H1 (cell line): ENCODE results near the gene FHIP1B. TPM values are rescaled to one million over a fixed set of nuclear protein-coding genes. Genes with fewer than 3 reads are reported as not detected.
A peak's percentile ranks its signal among the peaks of the same experiment; 100 is the strongest.

Experiments
- ASH2L ChIP-seq: fragments of 200-600, 300-600 bp; sonication (generic); IDR thresholded peaks from one replicate; pipeline ENCODE4 v1.7.1; 2017; ENCODE audit warnings: low read length
- ATF2 ChIP-seq: IDR thresholded peaks from 2 replicates; pipeline ENCODE4 v1.6.1; 2012; ENCODE audit warnings: low read length, inconsistent platforms
- CBX5 ChIP-seq: fragments of 300-800, 300-1000 bp; sonication (generic); IDR thresholded peaks from 2 replicates; pipeline ENCODE4 v1.7.1; 2016; ENCODE audit warnings: antibody characterized with exemption, low read length, low read depth
- CBX8 ChIP-seq: fragments of 300-800, 300-1000 bp; sonication (generic); IDR thresholded peaks from 2 replicates; pipeline ENCODE4 v1.7.1; 2016; ENCODE audit warnings: low read depth, low read length, borderline replicate concordance
- CREB1 ChIP-seq: IDR thresholded peaks from 2 replicates; pipeline ENCODE4 v1.6.1; 2012; ENCODE audit warnings: inconsistent platforms
- EZH2 ChIP-seq: fragments of 200-600 bp; sonication (generic); IDR thresholded peaks from 2 replicates; pipeline ENCODE4 v1.7.1; 2012; ENCODE audit warnings: low read depth, mild to moderate bottlenecking, moderate library complexity, low read length, inconsistent platforms; ENCODE audit not compliant: severe bottlenecking
- FOSL1 ChIP-seq: IDR thresholded peaks from 2 replicates; pipeline ENCODE4 v1.6.1; 2011; ENCODE audit warnings: mild to moderate bottlenecking, low read depth, low read length, moderate library complexity; ENCODE audit not compliant: insufficient read depth
- KDM1A ChIP-seq: fragments of 200-600, 300-600 bp; sonication (generic); IDR thresholded peaks from 2 replicates; pipeline ENCODE4 v1.7.1; 2016; ENCODE audit warnings: mild to moderate bottlenecking, low read length, borderline replicate concordance
- MAX ChIP-seq: IDR thresholded peaks from 2 replicates; pipeline ENCODE4 v1.6.1; 2012; ENCODE audit warnings: inconsistent platforms
- NRF1 ChIP-seq: IDR thresholded peaks from 2 replicates; pipeline ENCODE4 v1.6.1; 2011; ENCODE audit warnings: mild to moderate bottlenecking, low read depth, low read length, improper control_type of control experiment
- POU5F1 ChIP-seq: IDR thresholded peaks from 2 replicates; pipeline ENCODE4 v1.6.1; 2011; ENCODE audit warnings: low read depth, mild to moderate bottlenecking, low read length, moderate library complexity
- RAD21 ChIP-seq, 2 experiments: IDR thresholded peaks in 1 of 2; conservative IDR thresholded peaks in 1 of 2; 2 replicates each; pipeline ENCODE4 v1.6.1; 2011; ENCODE audit warnings: low read depth in 2 of 2, low read length in 2 of 2, improper control_type of control experiment in 1 of 2, inconsistent platforms in 1 of 2, mild to moderate bottlenecking in 1 of 2, moderate library complexity in 1 of 2
- RBBP5 ChIP-seq: IDR thresholded peaks from 2 replicates; pipeline ENCODE4 v1.7.1; 2012; ENCODE audit warnings: low read depth, mild to moderate bottlenecking, inconsistent platforms, low read length, moderate library complexity, borderline replicate concordance
- SAP30 ChIP-seq: fragments of 300-600 bp; sonication (generic); IDR thresholded peaks from 2 replicates; pipeline ENCODE4 v1.7.1; 2012; ENCODE audit warnings: low read length, moderate library complexity, mild to moderate bottlenecking, inconsistent platforms; ENCODE audit not compliant: insufficient read depth, insufficient replicate concordance
- SIN3A ChIP-seq, 2 experiments: IDR thresholded peaks in 1 of 2; conservative IDR thresholded peaks in 1 of 2; 2 replicates each; pipeline ENCODE4 v1.6.1; 2011 to 2012; ENCODE audit warnings: low read length in 2 of 2, improper control_type of control experiment in 1 of 2, low read depth in 1 of 2, mild to moderate bottlenecking in 1 of 2
- SIRT6 ChIP-seq: IDR thresholded peaks from one replicate; pipeline ENCODE4 v1.7.1; 2012; ENCODE audit warnings: low read length, inconsistent platforms
- SP4 ChIP-seq: IDR thresholded peaks from 2 replicates; pipeline ENCODE4 v1.6.1; 2012; ENCODE audit warnings: low read length, inconsistent platforms
- TBP ChIP-seq: IDR thresholded peaks from 2 replicates; pipeline ENCODE4 v1.6.1; 2011; ENCODE audit warnings: low read depth, low read length, improper control_type of control experiment
- TEAD4 ChIP-seq: IDR thresholded peaks from 2 replicates; pipeline ENCODE4 v1.6.1; 2012; ENCODE audit warnings: low read depth, low read length, inconsistent platforms, mixed read lengths
- YY1 ChIP-seq: IDR thresholded peaks from 2 replicates; pipeline ENCODE4 v1.6.1; 2011; ENCODE audit warnings: low read depth, mild to moderate bottlenecking, low read length
- polyA plus RNA-seq, 7 experiments: library from polyadenylated mRNA; depleted of rRNA in 3 of 7; stranded (reverse) in 5 of 7; unstranded in 2 of 7; fragments of >200 nt in 5 of 7; fragments of 200-250 nt in 2 of 7; gene quantifications; 1 replicate in 5 of 7; 2 replicates in 1 of 7; 4 replicates in 1 of 7; pipeline versions ENCODE4 v1.2.1 to v1.2.3, GENCODE V29; 2011 to 2013; ENCODE audit warnings: missing spikeins in 2 of 7, mixed read lengths in 2 of 7
- total RNA-seq: library from RNA; stranded (reverse); fragmentation: NEBNext Ultra II Directional; extraction: Animal tissue kit (Norgen Biotek cat#: 25700); gene quantifications from 2 replicates; pipeline ENCODE4 v1.2.1, GENCODE V29; 2021
- TF ChIP-seq, protein P1 (sequence below): IDR thresholded peaks from 2 replicates; pipeline ENCODE4 v1.6.1; 2012; ENCODE audit warnings: inconsistent platforms

Gene FHIP1B
- total and polyA plus RNA-seq, 2 of the 8 experiments (the other 6 are each of a cell fraction or from before 2014, with no cell fraction given): 16.8 to 41.9 TPM

- no peak for TF ChIP-seq CBX8
- TF ChIP-seq YY1: peak; percentile 78
- TF ChIP-seq TEAD4: 0 out of 2 replicates have a peak, but pooled peaks have one; percentile 29
- TF ChIP-seq NRF1: no peak
- TF ChIP-seq, protein P1, sequence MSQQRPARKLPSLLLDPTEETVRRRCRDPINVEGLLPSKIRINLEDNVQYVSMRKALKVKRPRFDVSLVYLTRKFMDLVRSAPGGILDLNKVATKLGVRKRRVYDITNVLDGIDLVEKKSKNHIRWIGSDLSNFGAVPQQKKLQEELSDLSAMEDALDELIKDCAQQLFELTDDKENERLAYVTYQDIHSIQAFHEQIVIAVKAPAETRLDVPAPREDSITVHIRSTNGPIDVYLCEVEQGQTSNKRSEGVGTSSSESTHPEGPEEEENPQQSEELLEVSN: peak; percentile 40
- TF ChIP-seq POU5F1: no peak
- TF ChIP-seq MAX: peak; percentile 85
- no peak for TF ChIP-seq SP4
- TF ChIP-seq RBBP5: no peak; the same call in 1 of the 2 replicates
- TF ChIP-seq FOSL1: no peak
- TF ChIP-seq CREB1: peak; percentile 78; the same call in 1 of the 2 replicates
- no peak for TF ChIP-seq SIRT6
- TF ChIP-seq CBX5: no peak
- TF ChIP-seq SIN3A (conservative IDR thresholded peaks at IDR 0.05 in 1 of 2, IDR thresholded peaks at IDR 0.05 in 1 of 2; ENCODE audit: low read depth in 1 of 2, low read length in 2 of 2): peak; percentile 46 to 92; a peak in 1 of 4 replicates
- TF ChIP-seq EZH2: no peak
- TF ChIP-seq ASH2L: peak; percentile 76
- peak; percentile 92 for TF ChIP-seq SAP30
- no peak for TF ChIP-seq ATF2
- TF ChIP-seq KDM1A: no peak
- no peak for TF ChIP-seq RAD21 (IDR thresholded peaks at IDR 0.05 in 1 of 2, conservative IDR thresholded peaks at IDR 0.05 in 1 of 2; ENCODE audit: low read depth in 2 of 2, low read length in 2 of 2)
- TF ChIP-seq TBP: 0 out of 2 replicates have a peak, but pooled peaks have one; percentile 51
Observed at GRCh38 chr11:6234387-6235107, at the start of gene FHIP1B (continued).
